HG03460 (cell line): ENCODE data around the gene SDK2.
"Not testable (repeated sequence)": the region's sequence is repeated elsewhere in the genome, so short reads cannot be mapped to it uniquely, and the experiment has no call there.

ENCODE experiments used
- ATAC-seq: cut with Tn5 transposase; IDR thresholded peaks from one replicate; pipeline ENCODE4 v1.9.1; 2021; ENCODE audit not compliant: unreplicated experiment

Gene SDK2

DNA sequence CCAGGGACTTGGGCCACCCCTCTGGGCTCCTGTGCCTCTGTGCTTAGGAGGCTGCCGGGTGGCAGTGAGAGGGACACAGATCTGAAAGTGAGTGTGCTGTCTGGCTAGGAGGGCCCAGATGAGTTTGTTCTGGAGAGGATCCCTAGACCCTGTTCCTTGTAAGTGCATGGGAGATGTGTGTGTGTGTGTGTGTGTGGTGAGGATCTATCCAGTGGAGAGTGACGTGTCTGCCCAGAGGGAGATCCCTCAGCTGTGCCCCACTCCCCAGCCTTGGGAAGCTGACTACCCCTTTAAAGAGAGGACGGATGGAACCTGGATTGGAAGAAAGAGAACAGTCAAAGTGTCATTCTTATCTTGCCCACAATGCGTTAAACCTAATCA, 306.9 kb downstream of the SDK2 start:
- ATAC-seq, result no peak

DNA sequence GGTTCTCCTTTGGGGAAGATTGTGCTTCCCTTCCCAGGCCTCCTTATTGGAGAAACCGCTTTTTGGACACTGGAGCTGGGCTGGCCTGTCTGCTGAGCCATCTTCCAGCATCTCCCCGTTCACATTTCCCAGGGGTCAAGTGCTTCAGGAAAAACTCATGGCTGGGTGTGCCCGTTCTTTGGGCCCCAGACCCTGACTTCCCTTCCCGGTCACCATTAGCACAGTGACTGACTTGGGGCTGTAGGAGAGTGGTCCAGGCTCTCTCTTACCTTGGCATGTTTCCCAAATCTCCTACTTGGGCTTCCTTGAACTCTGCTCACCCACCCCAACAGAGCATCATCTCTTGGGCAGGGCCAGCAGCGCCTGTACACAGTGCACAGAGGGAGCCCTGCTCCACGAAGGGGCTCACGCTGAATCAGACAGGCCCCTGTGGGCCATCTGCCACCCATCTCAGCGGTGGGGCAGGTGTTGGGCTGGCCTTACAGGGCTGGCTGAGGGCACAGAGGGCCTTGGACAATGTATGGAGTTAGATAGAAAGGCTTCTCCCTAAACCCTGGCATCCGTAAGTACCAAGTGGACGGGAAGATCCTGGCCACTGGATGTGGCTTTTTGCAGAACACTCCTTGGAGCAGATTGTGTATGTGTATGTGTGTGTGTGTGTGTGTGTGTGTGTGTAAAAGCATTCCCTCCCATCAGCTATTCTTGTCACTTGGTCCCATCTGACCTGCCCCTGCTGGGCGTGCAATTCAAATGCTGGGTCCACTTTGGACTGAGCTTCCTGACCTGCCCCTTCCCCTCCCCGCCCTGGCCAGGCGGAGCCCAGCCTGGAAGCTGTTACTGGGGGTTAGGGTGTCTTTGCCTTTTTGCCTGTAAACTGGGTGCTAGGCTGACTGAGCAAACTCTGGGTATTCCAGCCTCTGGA, 307.6 kb downstream of the SDK2 start:
- ATAC-seq, result no peak

DNA sequence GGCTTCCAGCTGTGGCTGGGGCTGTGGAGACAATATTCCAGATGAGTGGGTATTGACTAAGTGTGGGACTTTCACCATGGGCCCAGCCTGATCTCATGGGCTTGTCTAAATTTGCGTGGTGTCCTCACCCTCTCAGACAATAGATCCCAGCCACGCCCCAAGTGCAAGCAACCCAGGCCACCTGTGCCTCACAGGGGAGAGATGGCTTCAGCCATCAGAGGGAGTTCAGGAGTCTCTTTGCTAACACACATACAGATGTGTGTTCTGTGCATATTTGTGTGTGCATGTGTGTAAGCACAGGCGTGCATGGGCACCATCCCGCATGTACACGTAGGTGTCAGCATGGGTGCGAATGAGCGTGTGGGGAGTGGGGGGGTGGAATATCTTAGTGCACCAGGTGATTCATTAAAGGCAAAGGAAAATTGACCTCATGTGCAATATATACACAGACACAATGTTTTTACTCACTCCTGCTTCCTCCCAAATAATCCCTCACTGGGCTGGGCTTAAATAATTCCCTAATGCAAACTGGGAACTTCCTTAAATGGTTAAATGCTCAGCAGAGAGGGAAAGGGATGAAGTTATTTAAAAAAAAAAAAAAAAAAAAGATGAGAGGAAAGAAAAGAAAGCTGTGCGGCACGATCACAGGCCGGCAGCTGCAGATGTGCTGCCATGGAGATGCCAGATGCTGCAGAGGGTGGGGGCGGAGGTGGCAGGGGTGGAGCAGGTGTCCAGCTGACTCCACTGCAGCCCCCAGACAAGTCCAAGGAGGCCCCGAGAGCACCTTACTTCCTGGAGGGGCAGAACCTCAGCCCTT, 308.4 kb downstream of the SDK2 start:
- no peak for ATAC-seq

GRCh38 chr17:73334771-73335513, 309.3 kb downstream of the SDK2 start:
- ATAC-seq, result no peak

- ATAC-seq, result not testable (repeated sequence)
Observed at GRCh38 chr17:73333445-73333844, 310.8 kb downstream of the SDK2 start.

GRCh38 chr17:73331060-73331459, 313.2 kb downstream of the SDK2 start:
- no peak for ATAC-seq

GRCh38 chr17:73327676-73328075, 316.6 kb downstream of the SDK2 start:
- no peak for ATAC-seq

GRCh38 chr17:73325527-73325842, 318.8 kb downstream of the SDK2 start:
- no peak for ATAC-seq

DNA sequence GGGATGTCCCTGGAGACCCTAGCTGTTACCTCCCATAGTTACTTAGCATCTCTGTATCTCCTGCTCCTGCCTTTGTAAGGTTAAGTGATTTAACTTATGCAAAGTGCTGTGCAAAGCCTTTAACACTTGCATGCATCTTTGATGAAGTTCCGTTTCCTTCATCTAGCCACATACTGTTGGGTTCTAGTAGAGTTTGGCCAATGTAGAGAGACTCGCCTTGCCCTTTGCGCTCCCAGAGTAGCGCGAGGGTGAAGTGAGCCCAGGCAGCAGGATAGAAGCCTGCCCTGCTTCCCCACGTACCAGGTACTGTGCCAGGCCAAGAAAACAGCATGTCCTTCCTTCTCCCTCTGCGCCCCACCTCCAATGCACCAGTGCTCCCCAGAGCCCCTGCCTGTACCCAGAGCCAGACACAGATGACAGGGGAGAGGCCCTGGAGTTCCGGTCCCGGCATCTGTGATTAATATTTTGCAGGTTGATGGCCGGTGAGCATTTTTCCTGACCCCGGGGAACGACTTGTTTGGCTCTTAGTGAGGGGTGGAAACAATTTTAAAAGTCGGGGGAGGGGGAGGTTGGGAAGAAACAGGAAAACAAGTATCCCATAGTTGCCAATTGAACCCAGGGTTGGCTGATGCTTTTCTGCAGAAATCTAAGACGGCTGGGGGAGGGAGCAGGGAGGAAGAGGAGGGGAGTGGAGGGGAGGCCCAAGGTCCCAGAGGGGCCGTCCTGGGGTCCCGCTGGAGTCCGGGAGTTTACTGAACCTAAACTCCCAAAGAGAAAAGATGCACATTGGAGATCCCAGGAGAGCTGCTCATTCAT, 319.3 kb downstream of the SDK2 start:
- ATAC-seq, result no peak

DNA sequence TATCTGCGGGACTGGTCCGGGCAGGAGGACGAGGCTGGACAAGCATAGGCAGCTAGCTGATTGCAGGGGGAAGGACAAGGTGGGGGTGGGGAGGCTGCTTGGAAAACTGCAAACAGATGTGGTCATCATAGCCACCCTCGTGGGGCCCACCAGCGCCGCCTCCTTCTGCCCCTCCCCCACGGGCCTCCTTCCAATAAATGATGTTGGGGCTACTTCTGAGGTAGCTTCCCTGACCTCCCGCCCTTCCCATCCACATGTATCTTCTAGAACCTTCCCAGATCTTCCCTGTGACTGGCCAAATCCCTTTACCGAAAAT, 320.1 kb downstream of the SDK2 start:
- no peak for ATAC-seq

GRCh38 chr17:73323409-73324159, 320.7 kb downstream of the SDK2 start:
- ATAC-seq, result no peak

DNA sequence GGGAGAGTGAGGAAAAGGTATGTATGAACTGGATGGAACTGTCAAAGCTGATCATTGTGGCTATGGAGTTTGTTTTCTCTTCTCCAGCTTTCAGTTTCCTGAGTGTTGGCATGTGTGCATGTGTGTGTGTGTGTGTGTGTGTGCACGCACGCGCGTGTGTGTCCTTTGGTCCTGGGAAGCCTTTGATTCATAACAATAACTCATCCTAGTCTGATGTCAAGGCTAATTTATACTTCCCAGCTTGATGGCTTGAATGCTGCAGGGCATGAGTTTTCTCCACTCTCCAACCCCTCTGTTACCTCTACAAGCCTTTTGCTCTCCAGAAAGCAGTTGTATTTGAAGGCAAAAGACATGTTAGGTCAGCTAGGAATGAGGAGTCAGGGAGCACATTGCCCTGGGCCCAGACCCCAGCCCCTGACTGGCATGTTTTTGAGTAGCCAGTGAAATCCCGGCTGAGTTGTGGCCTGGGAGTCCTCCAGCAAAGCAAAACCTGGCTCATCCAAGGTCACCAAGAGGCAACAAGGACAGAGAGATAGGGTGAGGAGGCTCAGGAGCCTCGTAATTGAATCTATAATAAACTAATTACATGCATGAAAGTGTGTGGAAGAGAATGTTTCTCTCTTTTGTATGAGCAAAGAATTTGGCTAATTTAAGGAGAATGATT, 323.5 kb downstream of the SDK2 start:
- ATAC-seq, result no peak

DNA sequence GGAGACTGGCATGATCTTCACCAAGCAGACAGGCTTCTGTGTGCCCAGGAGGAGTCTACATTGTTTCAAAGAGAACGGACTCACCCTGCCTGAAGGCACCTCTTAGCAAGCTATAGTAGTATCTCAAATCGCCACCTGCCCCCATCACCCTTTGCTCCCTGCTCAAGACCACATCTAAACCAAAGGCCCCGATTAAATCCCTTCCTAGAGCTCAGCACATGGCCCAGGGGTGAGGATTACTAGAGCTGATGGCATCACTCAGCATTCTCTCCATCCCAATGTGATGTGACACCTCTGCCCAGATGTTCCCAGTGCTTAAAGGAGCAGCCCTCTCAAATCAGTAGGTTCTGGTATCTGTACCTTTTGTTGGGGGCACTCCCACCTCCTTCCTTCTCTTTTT, 324.5 kb downstream of the SDK2 start:
- no peak for ATAC-seq

- no peak for ATAC-seq
Observed at GRCh38 chr17:73318836-73319235, 325.4 kb downstream of the SDK2 start.

DNA sequence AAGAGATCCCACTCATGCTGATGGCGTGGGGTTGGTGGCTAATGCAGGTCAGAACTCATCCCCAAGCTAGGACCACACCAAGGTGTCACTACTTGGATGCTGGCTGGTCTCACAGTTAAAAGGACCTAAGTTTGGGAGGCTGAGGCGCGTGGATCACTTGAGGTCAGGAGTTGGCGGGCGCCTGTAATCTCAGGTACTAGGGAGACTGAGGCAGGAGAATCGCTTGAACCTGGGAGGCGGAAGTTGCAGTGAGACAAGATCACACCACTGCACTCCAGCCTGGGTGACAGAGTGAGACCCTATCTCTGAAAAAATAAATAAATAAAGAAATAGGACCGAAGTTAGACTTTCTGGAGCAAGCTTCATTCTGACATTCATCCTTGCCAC, 325.8 kb downstream of the SDK2 start:
- no peak for ATAC-seq

DNA sequence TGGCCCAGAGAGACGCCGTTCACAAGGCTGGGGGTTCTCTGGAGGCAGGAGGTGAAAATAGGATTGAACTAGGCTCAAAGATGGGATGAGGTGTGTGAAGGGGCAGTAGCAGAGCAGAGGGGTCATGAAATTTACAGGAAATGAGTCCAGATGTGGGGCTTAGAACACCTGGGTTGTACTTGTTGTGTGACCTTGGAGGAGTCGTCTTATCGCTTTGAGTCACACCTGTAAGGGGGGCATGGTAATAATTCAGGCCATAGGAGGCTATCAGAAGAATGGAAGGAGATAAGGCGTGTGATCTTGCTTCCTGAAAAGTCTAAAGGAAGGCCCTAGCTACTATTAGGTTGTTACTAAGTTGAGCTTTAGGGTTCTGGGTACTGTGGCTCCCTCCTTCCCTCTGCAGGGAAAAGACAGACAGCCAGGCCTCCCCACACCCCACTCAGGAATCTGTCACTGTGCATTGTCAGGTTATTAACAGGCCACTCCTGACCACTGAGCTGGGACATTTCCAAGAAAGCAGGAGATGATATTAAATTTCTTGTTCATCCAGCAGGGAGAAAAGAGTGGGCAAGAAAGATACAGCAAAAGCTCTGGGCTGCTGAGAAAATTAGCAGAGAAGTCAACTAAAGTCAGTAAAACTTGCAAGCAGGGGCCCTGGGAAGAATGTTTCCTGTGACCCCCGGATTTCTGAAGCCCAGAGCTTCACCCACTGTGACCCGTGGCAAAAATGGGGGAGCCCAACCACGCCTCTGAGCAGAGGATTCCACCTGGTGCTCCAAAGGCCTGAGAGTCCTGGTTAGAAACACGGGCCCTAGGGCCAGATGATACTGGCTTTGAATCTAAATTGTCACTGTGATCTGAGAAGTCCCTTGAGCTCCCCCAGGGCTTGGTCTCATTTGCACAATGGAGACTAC, 326.5 kb downstream of the SDK2 start:
- no peak for ATAC-seq

- peak; percentile 71 for ATAC-seq
Observed at GRCh38 chr17:73316919-73317505, 327.2 kb downstream of the SDK2 start.

GRCh38 chr17:73315471-73315870, 328.8 kb downstream of the SDK2 start:
- no peak for ATAC-seq
